ENCODE data around the gene RCBTB2.

- TF ChIP-seq CTCF (IDR thresholded peaks at IDR 0.05; ENCODE audit: low read depth, low read length, poor library complexity, severe bottlenecking) (no peak), EZH2phosphoT487 (IDR thresholded peaks at IDR 0.05; ENCODE audit: borderline replicate concordance, low read length) (no peak)
These were observed 18.1 kb downstream of the RCBTB2 start for GRCh38 chr13:48514793-48515192.

Measured in DOHH2 (cell line).